Measurements from ENCODE around the gene AGBL5.
"Not testable (repeated sequence)": the region's sequence is repeated elsewhere in the genome, so short reads cannot be mapped to it uniquely, and the experiment has no call there.

The AGBL5 gene

DNA sequence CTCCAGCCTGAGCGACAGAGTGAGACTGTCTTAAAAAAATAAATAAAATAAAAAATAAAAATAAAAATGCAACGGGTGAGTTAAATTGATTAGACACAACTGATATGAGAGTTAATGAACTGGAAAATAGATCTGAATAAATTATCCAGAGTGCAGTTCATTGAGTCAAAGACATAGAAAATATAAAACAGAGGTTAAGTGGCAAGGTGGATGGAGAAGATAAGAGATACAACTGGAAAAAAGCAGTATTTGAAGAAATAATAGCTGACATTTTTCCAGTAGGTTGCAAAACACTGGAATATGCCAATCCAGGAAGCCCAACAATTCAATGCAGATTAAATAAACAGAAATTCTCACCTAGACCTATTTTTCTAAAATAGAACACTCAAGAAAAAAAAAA, 56.8 kb downstream of the AGBL5 start:
- FAIRE-seq (no peak), DNase-seq (ENCODE audit: insufficient read length, low spot score) (no peak)

- FAIRE-seq, result no peak
- DNase-seq (ENCODE audit: insufficient read length, low spot score), result no peak
Measured at GRCh38 chr2:27109083-27109482, 57.6 kb downstream of the AGBL5 start.

DNA sequence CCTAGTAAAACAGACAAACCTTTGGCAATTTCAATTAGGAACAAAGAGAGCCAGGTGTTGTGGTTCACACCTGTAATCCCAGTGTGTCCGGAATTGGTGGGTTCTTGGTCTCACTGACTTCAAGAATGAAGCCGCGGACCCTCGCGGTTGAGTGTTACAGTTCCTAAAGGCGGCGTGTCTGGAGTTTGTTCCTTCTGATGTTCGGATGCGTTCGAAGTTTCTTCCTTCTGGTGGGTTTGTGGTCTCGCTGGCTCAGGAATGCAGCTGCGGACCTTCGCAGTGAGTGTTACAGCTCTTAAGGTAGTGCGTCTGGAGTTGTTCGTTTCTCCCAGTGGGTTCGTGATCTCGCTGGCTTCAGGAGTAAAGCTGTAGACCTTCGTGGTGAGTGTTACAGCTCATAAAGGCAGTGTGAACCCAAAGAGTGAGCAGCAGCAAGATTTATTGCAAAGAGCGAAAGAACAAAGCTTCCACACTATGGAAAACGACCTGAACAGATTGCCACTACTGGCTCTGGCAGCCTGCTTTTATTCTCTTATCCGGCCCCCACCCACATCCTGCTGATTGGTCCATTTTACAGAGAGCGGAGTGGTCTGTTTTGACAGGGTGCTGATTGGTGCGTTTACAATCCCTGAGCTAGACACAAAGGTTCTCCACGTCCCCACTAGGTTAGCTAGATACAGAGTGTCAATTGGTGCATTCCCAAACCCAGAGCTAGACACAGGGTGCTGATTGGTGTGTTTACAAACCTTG, 59.3 kb downstream of the AGBL5 start:
- not testable (repeated sequence) for FAIRE-seq; DNase-seq (ENCODE audit: insufficient read length, low spot score)

GRCh38 chr2:27111392-27112078, 60.1 kb downstream of the AGBL5 start:
- not testable (repeated sequence) for DNase-seq (ENCODE audit: insufficient read length, low spot score); FAIRE-seq

GRCh38 chr2:27115519-27115918, 64.1 kb downstream of the AGBL5 start:
- DNase-seq (ENCODE audit: insufficient read length, low spot score) (no peak), FAIRE-seq (no peak)

DNA sequence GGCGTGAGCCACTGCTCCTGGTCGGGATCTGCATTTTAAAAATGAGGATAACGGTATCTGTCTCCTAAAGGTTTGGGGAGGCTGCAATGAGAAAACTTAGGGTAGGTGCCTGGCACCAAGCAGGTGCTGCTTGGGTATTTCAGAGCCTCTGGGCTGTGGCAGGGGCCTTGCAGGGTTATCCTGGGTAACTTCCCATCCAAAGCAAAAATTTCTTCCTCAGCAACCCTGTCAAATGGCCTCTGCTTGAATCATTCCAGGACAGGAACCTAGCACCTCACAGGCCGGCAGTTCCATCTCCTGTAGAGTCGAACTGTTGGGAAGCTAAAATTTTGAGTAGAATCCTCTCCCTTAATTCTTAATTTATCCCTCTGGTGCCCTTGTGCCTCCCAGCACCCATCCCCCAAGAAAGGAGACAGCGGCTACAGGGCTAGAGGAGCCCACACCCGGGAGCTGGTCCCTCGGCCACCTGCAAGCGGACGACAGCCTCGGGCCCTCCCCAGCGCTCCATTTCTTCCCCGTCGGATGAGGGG, 66.6 kb downstream of the AGBL5 start:
- FAIRE-seq, result no peak

DNA sequence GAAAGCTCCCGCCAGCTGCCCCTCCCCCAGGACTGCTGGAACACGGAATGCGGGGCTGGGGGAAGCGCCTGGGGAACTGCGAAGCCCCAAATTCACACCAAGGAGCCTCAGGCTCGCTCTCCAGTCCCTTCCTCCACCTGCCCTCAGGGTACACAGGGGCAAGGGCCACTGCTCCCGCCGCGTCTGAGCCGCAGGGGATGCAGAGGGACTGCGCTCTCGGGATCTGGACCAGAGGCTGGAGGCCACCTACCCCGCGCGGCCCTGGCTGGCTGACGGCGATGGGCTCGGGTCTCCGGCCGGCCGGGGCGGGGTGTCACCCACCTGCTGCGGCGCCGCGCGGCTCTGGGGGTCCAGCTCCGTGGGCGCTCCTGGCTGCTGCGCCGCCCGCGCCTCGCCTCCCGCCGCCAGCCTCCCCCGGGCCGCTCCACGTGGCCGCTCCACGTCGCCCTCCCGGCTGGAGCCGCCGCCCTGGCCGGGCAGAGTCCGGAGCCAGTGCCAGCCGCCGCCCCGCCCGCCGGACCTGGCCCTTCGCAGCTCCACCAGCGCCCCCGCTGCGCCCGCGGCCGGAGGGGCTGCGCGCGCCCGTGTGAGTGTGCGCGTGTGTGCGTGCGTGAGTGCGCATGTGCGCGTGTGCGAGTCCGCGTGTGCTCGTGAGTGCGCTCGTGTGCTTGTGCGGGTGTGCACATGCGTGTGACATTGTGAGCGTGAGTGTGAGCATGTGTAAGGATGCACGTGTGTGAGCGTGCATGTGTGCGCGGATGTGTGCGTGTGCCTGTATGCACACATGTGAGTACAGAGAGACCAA, 67.3 kb downstream of the AGBL5 start, which contains the start of gene CGREF1:
TSS of gene CGREF1 (minus strand) at position 604 of the 805 bp plus-strand sequence. CDS start 14,762 bp downstream, outside the sequence.
- FAIRE-seq (peak; percentile 91), DNase-seq (ENCODE audit: insufficient read length, low spot score) (no peak)

More for the DNA sequence above, 66.6 kb downstream of the AGBL5 start:
- no peak for DNase-seq (ENCODE audit: insufficient read length, low spot score)

- not testable (repeated sequence) for FAIRE-seq; DNase-seq (ENCODE audit: insufficient read length, low spot score)
Measured at GRCh38 chr2:27119330-27119670, 67.8 kb downstream of the AGBL5 start.
